ENCODE data around the gene RAB3A.
"Not testable (repeated sequence)": the region's sequence is repeated elsewhere in the genome, so short reads cannot be mapped to it uniquely, and the experiment has no call there.

RAB3A gene

DNA sequence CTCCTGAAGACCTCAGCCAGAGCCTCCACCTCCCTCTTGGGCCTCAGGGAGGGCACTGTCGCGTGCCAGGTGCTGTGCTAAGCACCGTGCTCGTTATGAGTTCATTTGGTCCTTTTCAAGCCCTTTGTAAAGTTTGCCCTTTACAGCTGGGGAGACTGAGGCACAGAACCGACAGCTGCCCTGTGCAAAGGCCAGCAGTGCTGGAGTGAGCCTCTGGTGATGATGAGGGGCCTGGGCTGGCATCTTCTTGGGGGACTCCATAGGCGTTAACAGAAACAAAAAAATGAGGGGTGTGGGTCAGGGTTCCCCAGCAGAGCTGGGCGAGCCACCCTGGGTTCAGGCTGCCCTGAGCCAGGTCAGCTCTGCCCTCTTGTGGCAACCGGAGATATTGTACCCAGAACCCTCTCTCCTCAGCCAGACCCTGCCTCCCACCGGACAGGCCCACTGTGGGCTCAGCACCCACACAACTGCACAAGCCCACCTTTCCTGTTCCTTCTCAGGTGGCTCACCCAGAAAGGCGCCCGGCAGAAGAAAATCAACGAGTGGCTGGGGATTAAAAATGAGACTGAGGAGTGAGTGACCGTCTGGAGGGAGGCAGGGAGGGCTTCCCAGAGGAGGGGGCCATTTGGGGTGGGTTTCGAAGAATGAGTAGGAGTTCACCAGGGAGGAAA is 35.7 kb downstream of the RAB3A start:
- peak; percentile 36 for DNase-seq

DNA sequence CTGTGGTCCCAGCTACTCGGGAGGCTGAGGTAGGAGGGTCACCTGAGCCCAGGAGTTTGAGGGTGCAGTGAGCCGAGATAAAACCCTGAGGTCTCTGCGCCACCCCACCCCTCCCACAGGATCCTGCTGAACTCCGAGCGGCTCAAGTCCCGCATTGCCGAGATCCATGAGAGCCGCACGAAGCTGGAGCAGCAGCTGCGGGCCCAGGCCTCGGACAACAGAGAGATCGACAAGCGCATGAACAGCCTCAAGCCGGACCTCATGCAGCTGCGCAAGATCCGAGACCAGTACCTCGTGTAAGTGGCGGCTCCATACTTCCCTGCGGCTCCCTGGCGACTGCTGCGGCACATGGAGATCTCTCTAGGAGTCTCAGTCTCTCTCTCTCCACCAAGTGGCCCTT is 36.8 kb downstream of the RAB3A start:
- DNase-seq, result no peak

DNA sequence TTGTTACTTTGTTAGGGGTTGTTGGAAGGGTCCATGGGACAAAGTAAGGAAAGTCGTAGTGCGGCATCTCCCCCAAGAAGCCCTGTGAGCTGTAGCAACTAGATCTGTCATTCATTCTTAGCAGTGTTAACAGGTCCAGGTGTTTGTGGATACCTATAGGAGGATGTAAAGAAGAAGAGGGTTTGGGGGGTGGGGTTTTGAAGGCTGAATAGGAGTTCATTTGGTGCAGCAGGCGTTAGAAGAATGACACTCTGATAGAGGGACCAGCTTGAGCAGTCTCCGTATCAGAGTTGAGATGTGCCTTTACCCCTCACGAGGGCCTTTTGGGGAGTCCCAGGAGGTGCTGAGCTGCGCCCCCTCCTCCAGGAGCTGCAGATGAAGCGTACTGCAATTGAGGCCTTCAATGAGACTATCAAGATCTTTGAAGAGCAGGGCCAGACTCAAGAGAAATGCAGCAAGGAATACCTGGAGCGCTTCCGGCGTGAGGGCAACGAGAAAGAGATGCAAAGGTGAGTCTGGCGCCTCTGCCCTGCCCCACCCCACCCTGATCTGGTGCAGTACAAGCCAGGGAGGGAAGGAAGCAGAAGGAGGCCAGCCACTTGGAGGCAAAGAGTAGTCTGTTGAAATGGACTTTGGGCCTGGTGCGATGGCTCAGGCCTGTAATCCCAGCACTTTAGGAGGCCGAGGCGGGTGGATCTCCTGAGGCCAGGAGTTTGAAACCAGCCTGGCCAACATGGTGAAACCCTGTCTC is 37.9 kb downstream of the RAB3A start:
- DNase-seq, result no peak

DNA sequence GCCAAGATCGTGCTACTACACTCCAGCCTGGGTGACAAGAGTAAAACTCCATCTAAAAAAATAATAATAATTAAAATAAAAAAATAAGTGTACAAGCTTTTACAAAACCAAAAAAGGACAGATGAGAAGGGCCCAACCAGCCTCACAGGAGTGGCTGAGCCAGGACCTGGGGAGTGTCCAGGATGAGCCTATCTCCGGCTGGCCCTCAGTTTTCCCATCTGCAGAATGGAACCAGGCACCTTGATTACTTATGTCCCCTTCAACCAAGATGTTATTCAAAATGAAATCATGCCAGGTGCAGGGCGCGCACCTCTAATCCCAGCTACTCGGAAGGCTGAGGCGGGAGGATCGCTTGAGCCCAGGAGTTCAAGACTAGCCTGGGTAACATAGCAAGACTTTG is 39.8 kb downstream of the RAB3A start:
- DNase-seq, result no peak

DNA sequence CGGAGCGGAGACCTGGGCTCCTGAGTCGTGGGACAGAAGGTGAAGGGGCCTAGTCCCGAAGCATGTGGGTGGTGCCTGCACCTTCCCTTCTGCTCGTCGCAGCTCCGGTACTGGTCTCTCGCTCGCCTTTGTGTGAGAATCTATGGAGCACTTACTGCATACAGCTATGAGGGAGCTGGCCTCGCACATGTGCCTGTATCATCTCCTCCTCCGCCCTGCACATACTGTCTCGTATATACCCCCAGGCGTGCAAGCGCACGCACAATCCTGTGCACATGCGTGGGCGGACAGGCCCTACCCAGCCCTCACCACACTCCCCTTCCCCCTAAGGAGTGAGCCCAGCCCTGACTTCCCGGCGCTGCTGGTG is 42.2 kb downstream of the RAB3A start:
- no peak for DNase-seq

- DNase-seq, result peak; percentile 80
These were observed 42.7 kb downstream of the RAB3A start for GRCh38 chr19:18160971-18161635.

DNA sequence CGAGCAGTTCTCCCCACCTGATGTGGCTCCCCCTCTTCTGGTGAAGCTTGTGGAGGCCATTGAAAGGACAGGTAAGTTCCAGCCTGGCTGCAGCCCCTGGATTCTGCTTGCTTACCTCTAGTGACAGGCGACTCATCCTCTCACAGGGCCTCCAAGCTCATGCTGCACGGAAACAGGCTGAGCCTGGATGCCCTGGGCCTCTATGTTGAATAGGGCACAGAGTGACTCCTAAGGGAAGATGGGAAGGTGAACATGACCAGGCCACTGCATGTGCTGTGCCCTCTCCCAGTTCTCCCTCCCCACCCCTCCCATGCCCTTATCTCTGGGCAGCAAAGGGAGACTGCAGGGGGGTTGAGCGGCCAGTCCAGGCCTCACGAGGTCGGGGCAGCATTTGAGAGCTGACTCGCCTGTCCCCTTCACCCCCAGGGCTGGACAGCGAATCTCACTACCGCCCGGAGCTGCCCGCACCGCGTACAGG is 43.3 kb downstream of the RAB3A start:
- DNase-seq, result no peak

DNA sequence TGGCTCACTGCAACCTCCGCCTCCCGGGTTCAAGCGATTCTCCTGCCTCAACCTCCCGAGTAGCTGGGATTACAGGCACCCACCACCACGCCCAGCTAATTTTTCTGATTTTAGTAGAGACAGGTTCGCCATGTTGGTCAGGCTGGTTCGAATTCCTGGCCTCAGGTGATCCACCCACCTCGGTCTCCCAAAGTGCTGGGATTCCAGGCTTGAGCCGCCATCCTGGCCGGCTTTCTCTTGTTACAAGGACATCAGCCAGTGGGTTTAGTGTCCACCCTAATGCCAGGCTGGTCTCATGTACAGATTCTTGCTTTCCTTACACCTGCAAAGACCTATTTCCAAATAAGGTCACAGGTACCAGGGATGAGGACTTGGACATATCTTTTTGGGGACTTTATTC is 44.0 kb downstream of the RAB3A start:
- DNase-seq, result no peak

DNA sequence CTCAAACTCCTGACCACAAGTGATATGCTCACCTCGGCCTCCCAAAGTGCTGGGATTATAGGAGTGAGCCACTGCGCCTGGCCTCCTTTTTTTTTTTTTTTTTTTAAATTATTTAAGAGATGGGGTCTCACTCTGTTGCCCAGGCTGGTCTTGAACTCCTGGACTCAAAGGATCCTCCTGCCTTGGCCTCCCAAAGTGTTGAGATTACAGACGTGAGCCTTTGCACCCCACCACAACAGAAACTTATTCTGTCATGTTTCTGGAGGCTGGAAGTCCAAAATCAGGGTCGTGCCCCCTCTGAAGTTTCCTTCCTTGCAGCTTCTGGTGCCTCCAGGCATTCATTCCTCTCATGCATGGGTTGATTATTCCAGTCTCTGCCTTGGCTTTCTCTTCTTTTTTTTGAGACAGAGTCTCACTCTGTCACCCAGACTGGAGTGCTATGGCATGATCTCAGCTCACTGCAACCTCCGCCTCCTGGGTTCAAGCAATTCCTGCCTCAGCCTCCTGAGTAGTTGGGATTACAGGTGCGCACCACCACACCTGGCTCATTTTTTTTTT is 44.7 kb downstream of the RAB3A start:
- DNase-seq, result not testable (repeated sequence)

DNA sequence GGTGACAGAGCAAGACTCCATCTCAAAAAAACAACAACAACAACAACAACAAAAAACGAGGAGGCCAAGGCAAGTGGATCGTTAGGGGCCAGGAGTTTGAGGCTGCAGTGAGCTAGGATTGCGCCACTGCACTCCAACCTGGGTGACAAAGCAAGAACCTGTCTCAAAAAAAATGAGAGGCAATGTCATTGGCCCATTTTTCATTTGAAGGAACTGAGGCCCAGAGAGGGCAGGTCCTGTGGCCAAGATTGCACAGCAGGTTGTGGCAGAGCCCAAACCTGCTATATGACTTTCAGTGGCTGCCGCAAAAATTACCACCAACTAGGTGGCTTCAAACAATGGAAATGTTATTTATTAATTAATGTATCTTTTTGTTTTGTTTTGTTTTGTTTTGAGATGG is 45.4 kb downstream of the RAB3A start:
- DNase-seq, result no peak

GRCh38 chr19:18157465-18158063 is 46.3 kb downstream of the RAB3A start:
- DNase-seq, result no peak

GRCh38 chr19:18156841-18157464 is 46.9 kb downstream of the RAB3A start:
- no peak for DNase-seq

- DNase-seq, result no peak
These were observed 47.6 kb downstream of the RAB3A start for GRCh38 chr19:18156268-18156667.

- no peak for DNase-seq
These were observed 48.5 kb downstream of the RAB3A start for GRCh38 chr19:18155095-18156087.

DNA sequence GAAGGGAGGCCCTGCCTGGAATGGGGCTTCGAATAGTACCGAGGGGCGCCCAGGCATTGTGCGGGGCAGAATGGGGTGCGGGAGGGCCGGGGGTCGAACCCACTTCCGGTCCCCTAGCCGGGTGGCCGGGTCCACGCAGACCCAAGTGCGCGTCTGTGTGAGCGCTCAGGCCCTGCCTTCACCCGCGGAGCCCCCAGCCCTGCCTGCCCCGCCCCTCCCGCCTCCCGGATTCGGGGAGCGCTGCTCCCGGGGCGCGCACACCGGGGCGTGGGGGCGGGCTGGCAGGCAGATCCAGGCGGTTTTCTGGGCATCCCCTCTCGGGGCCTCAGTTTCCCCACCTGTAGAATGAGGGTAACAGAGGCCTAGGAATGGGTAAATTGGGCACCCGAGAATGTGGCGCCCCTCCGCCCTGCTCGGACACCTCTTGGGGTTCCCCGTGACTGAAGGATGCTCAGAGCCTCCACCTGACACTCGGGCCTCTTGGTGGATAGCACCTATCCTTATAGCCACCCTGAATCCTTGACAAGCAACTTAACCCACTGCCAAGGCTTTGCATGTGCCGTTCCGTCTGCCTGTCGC is 50.2 kb downstream of the RAB3A start:
- peak; percentile 40 for DNase-seq

DNA sequence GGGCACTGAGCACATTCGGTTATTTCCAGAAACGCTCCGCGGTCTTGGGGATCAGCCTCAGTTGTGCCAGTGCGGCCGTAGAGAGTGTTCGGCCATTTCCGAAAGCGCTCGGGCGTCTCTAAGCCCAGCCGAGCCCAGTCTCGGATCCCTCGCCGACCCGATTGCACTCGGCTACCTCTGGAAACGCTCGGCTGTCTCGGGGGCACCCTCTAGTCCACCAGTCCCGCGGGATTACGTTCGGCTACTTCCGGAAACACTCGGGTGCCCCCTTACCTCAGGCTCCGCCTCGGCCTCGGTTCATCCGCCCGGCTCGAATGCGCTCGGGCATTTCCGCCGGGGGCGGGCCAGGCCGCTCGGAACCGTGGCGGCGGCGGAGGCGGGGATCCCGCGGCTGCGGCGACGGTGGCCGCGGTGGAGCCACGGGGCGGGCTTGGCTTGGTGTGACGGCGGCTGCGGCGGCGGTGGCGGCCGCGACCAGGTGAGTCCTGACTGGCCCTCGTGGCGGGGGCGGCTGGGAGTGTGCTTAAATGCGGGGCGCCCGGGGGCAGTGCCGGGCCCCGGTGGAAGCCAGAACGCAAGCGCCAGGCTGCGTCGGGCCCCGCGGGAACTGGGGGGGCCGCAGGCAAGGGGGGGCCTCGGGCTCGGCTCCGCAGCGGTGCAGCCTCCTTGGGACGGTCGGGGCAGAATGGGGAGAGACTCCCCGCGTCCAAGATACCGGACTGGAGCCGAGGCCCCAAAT is 50.9 kb downstream of the RAB3A start, which contains the start of gene PIK3R2:
PIK3R2 (plus strand) TSS at position 347 of the 739 bp plus-strand sequence. CDS start 2,717 bp downstream, outside the sequence.
- peak; percentile 100 for DNase-seq

DNA sequence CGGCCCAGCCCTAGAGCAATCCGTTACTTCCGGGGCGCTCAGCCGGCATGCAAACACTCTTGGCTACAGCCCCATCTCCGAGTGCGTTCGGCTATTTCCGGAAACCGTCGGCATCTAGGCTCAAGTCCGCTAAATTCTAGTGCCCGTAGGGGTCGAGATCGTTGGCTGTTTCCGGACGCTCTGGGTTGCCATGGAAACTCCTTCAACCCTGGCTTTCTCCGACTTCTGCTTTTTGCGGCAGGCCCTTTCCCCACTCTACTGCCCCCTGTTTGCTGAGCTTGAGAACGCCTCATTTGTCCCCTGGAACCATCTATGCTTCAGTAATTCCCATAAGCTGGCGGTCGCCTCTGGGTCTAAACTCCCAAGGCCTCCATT is 51.4 kb downstream of the RAB3A start:
- peak; percentile 97 for DNase-seq

- no peak for DNase-seq
These were observed 52.8 kb downstream of the RAB3A start for GRCh38 chr19:18150776-18151624.

GRCh38 chr19:18149596-18149975 is 54.3 kb downstream of the RAB3A start:
- DNase-seq, result no peak

Data from effector CD8-positive, alpha-beta T cell (primary cell).